BJ (cell line): ENCODE results near the gene CACNA1E. TPM values are rescaled to one million over a fixed set of nuclear protein-coding genes. Genes with fewer than 3 reads are reported as not detected.

Experiments used
- CTCF ChIA-PET: fragments of 350-600 bp; formaldehyde crosslinking; extraction: SDS; loops from one replicate; lab custom pipeline; 2021; ENCODE audit warnings: antibody characterized with exemption, inconsistent platforms; lab: Yijun Ruan, JAX
- POLR2A ChIA-PET: fragments of 300-600 bp; sonication (Branson Sonifier 250); formaldehyde crosslinking; extraction: SDS; loops from one replicate; lab custom pipeline; 2021; ENCODE audit warnings: antibody characterized with exemption; lab: Charles Lee
- DNase-seq: peaks from one replicate; pipeline ENCODE4 v3.0.0-alpha.2; 2011; ENCODE audit warnings: low read depth
- H3K27me3 ChIP-seq: 2 replicates; pipeline ENCODE4 v1.6.0; 2011; ENCODE audit warnings: low read length; ENCODE audit not compliant: control insufficient read depth, insufficient read depth
- H3K36me3 ChIP-seq: 2 replicates; pipeline ENCODE4 v1.5.1; 2011; ENCODE audit warnings: low read length; ENCODE audit not compliant: control insufficient read depth, insufficient read depth
- H3K4me3 ChIP-seq: 2 replicates; pipeline ENCODE4 v1.5.1; 2011; ENCODE audit warnings: low read depth, mild to moderate bottlenecking, control low read depth, low read length
- polyA plus RNA-seq: library from polyadenylated mRNA; depleted of rRNA; stranded (reverse); fragments of >200 nt; gene quantifications from 2 replicates; pipeline ENCODE4 v1.2.3, GENCODE V29; 2011
- TF ChIP-seq, protein P1 (sequence below): IDR thresholded peaks from 2 replicates; pipeline ENCODE4 v1.5.1; 2011; ENCODE audit warnings: low read depth, mild to moderate bottlenecking, control low read depth, inconsistent platforms, low read length, moderate library complexity; ENCODE audit not compliant: insufficient read depth

Gene CACNA1E
- polyA plus RNA-seq, 1 experiment: not detected

DNA sequence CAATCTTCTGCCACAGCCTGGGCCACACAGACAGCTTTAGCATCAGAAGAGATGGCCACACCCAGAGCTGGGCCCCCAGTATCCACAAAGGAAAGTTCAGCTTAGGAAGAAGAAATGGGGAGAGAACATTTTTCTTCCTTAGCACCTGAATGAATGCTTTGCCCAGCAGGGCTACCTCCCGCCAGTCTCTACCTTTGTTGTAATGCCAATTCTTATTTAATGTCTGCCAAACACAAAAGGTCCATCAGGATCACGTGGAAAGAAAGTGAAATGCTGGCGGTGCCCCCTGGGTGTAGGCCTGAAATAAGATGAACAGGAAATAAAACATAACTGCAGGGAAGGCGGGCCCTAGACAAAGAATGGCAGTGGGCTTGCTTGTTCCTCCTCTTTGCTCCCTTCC lies 125.6 kb downstream of the CACNA1E start:
- POLR2A ChIA-PET: no interaction called here
- CTCF ChIA-PET: no interaction called here

DNA sequence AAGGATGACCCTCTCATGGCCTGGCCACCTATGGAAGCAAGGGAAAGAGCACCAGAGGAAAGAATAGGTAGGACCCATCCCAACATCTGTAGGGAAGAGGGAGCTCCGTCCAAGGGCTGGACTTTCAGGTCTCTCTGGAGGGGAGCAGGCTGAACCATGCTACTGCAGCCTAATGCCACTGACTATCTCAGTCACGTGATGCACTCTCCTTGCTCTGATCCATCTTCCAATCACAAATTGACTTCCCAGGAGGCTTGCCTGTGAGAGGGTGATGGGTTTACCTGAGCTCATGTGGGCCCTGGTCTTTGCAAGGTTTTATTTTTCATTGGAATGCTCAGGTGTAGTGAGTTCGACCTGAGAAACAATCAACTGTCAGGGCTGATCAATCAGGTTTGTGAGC lies 128.8 kb downstream of the CACNA1E start:
- TF ChIP-seq, protein P1, sequence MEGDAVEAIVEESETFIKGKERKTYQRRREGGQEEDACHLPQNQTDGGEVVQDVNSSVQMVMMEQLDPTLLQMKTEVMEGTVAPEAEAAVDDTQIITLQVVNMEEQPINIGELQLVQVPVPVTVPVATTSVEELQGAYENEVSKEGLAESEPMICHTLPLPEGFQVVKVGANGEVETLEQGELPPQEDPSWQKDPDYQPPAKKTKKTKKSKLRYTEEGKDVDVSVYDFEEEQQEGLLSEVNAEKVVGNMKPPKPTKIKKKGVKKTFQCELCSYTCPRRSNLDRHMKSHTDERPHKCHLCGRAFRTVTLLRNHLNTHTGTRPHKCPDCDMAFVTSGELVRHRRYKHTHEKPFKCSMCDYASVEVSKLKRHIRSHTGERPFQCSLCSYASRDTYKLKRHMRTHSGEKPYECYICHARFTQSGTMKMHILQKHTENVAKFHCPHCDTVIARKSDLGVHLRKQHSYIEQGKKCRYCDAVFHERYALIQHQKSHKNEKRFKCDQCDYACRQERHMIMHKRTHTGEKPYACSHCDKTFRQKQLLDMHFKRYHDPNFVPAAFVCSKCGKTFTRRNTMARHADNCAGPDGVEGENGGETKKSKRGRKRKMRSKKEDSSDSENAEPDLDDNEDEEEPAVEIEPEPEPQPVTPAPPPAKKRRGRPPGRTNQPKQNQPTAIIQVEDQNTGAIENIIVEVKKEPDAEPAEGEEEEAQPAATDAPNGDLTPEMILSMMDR: no peak
- Histone ChIP-seq H3K27me3 (no peaks in the 10 kb centered on the region), H3K36me3 (no peaks in the 10 kb centered on the region), H3K4me3 (no peak overlapping the region)
- no peak for DNase-seq
- POLR2A ChIA-PET: no interaction called here
- CTCF ChIA-PET: interaction anchor here (1.2 kb wide), 1 partner anchor 386 kb away, joined by 3 read pairs; no protein-coding TSS in a partner anchor

More for the DNA sequence above, 125.6 kb downstream of the CACNA1E start:
- Histone ChIP-seq H3K27me3 (no peaks in the 10 kb centered on the region), H3K36me3 (no peaks in the 10 kb centered on the region), H3K4me3 (no peak overlapping the region)
- TF ChIP-seq, protein P1: no peak
- no peak for DNase-seq

DNA sequence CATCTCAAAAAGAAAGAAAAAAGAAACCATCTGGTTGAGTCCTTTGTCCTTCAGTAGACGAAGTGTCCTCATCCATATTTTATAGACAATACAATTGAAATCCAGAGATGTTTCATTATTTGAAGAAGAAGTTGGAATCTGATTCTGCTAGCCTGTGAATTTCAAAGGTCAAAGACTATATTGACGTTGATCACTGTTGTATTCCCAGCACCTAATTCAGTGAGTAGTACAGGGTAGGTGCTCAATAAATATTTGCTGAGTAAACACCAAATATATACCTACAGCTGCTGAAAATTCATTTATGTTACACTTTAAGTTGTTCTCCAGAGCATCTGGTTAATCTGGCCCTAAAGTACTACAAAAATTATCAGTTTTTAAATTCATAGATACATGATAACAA lies 135.2 kb downstream of the CACNA1E start:
- no peak for DNase-seq
- POLR2A ChIA-PET: no interaction called here
- CTCF ChIA-PET: interaction anchor here (1.4 kb wide), 1 partner anchor 8 kb away, joined by 5 read pairs; no protein-coding TSS in a partner anchor
- Histone ChIP-seq H3K27me3 (no peaks in the 10 kb centered on the region), H3K36me3 (no peaks in the 10 kb centered on the region), H3K4me3 (no peak overlapping the region)
- TF ChIP-seq, protein P1: no peak

DNA sequence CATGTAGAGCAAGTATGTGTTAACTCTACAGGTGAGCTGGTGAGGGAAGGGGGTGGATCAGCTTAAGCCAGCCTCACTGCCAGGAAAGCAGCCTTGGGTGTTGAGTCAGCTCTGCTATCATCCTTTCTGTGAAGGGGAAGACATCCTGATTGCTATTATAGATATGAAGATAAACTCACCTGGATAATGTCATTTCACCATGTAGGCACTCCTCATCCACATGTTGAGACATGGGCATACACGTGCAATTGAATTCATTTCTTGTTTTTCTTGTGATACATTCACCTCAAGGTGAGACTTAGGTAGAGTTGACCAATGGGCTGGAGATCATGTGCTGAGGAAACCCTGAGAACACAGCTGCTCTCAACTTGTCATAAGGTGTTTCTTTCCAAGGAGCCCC lies 136.9 kb downstream of the CACNA1E start:
- TF ChIP-seq, protein P1: no peak
- H3K36me3 ChIP-seq: no peaks in the 10 kb centered on the region
- POLR2A ChIA-PET: no interaction called here
- DNase-seq: no peak
- H3K27me3 ChIP-seq: no peaks in the 10 kb centered on the region
- H3K4me3 ChIP-seq: no peak overlapping the region
- CTCF ChIA-PET: interaction anchor here (0.5 to 1.4 kb wide), 3 partner anchors 10 to 18 kb away, joined by 3 to 5 read pairs (median 3); no protein-coding TSS in a partner anchor

DNA sequence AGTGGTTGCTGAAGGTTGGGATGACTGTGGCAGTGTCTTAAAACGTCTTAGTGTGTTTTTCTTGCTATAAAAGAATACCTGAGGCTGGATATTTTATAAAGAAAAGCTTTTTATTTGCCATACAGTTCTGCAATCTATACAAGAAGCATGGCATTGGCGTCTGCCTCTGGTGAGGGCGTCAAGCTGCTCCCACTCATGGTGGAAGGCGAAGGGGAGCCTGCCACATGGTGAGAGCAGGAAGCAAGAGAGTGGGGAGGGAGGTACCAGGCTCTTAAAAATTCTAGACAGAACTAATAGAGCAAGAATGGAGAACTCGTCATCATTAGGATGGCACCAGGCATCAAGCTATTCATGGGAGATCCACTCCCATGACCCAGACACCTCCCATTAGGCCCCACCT lies 140.5 kb downstream of the CACNA1E start:
- TF ChIP-seq, protein P1: no peak
- CTCF ChIA-PET: interaction anchor here (0.7 kb wide), 1 partner anchor 179 kb away, joined by 3 read pairs; no protein-coding TSS in a partner anchor
- H3K36me3 ChIP-seq: no peaks in the 10 kb centered on the region
- DNase-seq: no peak
- POLR2A ChIA-PET: no interaction called here
- no peak overlapping the region for H3K4me3 ChIP-seq
- no peaks in the 10 kb centered on the region for H3K27me3 ChIP-seq
